HepG2 (cell line): ENCODE measurements around the gene DUSP22. TPM values are rescaled to one million over a fixed set of nuclear protein-coding genes. Genes with fewer than 3 reads are reported as not detected.
A peak's percentile ranks its signal among the peaks of the same experiment; 100 is the strongest.

Experiments used
- ATAC-seq: fragments of 200-7000 bp; cut with Tn5 transposase; 3 replicates; pipeline ENCODE4 v1.9.1; 2020; ENCODE audit warnings: mild to moderate bottlenecking, moderate library complexity
- BruUV-seq: library from RNA; stranded (reverse); fragments of 400-500 nt; replicated peaks from 2 replicates; lab custom pipeline; 2021; lab: Mats Ljungman, UMichigan
- CTCF ChIA-PET: fragments of 300-600 bp; formaldehyde crosslinking; extraction: SDS; loops from one replicate; lab custom pipeline; 2021; ENCODE audit warnings: low total read pairs, inconsistent platforms, low intra/inter-chr PET ratio; lab: Yijun Ruan, JAX
- POLR2A ChIA-PET: fragments of 350-600 bp; sonication (Branson Sonifier 250); formaldehyde crosslinking; loops from one replicate; lab custom pipeline; 2020; ENCODE audit warnings: antibody characterized with exemption, inconsistent platforms; lab: Yijun Ruan, JAX
- DNase-seq: peaks from one replicate; pipeline ENCODE4 v3.0.0-alpha.2; 2015; ENCODE audit warnings: low spot score
- FAIRE-seq: peaks from 3 replicates; lab custom pipeline; 2011; peaks lifted over from hg19 to GRCh38; lab: Jason Lieb, UNC
- H2AFZ ChIP-seq: one replicate; pipeline ENCODE4 v1.6.1; 2011; ENCODE audit warnings: low read length, inconsistent platforms
- H3K27ac ChIP-seq: fragments of 300-600 bp; 3 replicates; pipeline ENCODE4 v1.8.0; 2011; ENCODE audit warnings: mixed run types, mild to moderate bottlenecking, mixed read lengths, low read length, inconsistent platforms; ENCODE audit not compliant: insufficient read depth; ENCODE audit errors: extremely low read length
- H3K27me3 ChIP-seq, 2 experiments: fragments of 200-600 bp in 1 of 2; 2 replicates in 1 of 2; 3 replicates in 1 of 2; pipeline versions ENCODE4 v1.6.0 to v1.8.0; 2011; ENCODE audit warnings: low read length in 2 of 2, mild to moderate bottlenecking in 2 of 2, moderate library complexity in 2 of 2, inconsistent platforms in 1 of 2; ENCODE audit not compliant: insufficient read depth in 2 of 2, control insufficient read depth in 1 of 2
- H3K36me3 ChIP-seq, 2 experiments: fragments of 200-600 bp in 1 of 2; replicated peaks in 1 of 2; 2 replicates in 1 of 2; 3 replicates in 1 of 2; pipeline versions ENCODE4 v1.5.1 to v1.8.0; 2011; ENCODE audit warnings: low read length in 2 of 2, inconsistent platforms in 1 of 2; ENCODE audit not compliant: insufficient read depth in 2 of 2, control insufficient read depth in 1 of 2
- H3K4me1 ChIP-seq: 2 replicates; pipeline ENCODE4 v1.5.1; 2012; ENCODE audit warnings: low read length, inconsistent platforms; ENCODE audit not compliant: insufficient read depth
- H3K4me2 ChIP-seq: 2 replicates; pipeline ENCODE4 v1.6.0; 2011; ENCODE audit warnings: low read depth, low read length, inconsistent platforms
- H3K4me3 ChIP-seq, 3 experiments: fragments of 200-600 bp in 1 of 3; sonication (generic), shearing (Covaris generic) in 1 of 3; replicated peaks in 1 of 3; 2 replicates each; pipeline ENCODE4 v1.5.1; 2011 to 2016; ENCODE audit warnings: low read length in 3 of 3, inconsistent platforms in 2 of 3, low read depth in 2 of 3, mild to moderate bottlenecking in 2 of 3, control low read depth in 1 of 3, mixed read lengths in 1 of 3; ENCODE audit not compliant: insufficient read depth in 1 of 3
- H3K79me2 ChIP-seq: one replicate; pipeline ENCODE4 v1.6.1; 2011; ENCODE audit warnings: low read length, inconsistent platforms; ENCODE audit not compliant: insufficient read depth
- H3K9ac ChIP-seq: 2 replicates; pipeline ENCODE4 v1.6.0; 2011; ENCODE audit warnings: mild to moderate bottlenecking, low read depth, low read length, inconsistent platforms; ENCODE audit not compliant: insufficient read depth
- H3K9me3 ChIP-seq: 2 replicates; pipeline ENCODE4 v1.5.1; 2012; ENCODE audit warnings: mild to moderate bottlenecking, low read length
- H4K20me1 ChIP-seq: 2 replicates; pipeline ENCODE4 v1.6.0; 2011; ENCODE audit warnings: inconsistent platforms, mild to moderate bottlenecking, low read length, moderate library complexity; ENCODE audit not compliant: insufficient read depth
- AKAP8 ChIP-seq: sonication (generic); formaldehyde crosslinking; IDR thresholded peaks from 2 replicates; pipeline ENCODE4 v1.5.1; 2020; ENCODE audit warnings: mild to moderate bottlenecking, missing genetic modification reagents
- CENPX ChIP-seq: sonication (generic); formaldehyde crosslinking; IDR thresholded peaks from 2 replicates; pipeline ENCODE4 v1.9.0; 2021; ENCODE audit warnings: mild to moderate bottlenecking, missing genetic modification reagents, moderate library complexity
- HES4 ChIP-seq: sonication (generic); formaldehyde crosslinking; IDR thresholded peaks from 2 replicates; pipeline ENCODE4 v1.9.0; 2021; ENCODE audit warnings: mild to moderate bottlenecking, missing genetic modification reagents, borderline replicate concordance
- KLF16 ChIP-seq, 2 experiments: sonication (generic) in 1 of 2; formaldehyde crosslinking in 1 of 2; IDR thresholded peaks; 2 replicates each; pipeline versions ENCODE4 v1.6.1 to v1.8.0; 2016 to 2023; ENCODE audit warnings: missing genetic modification reagents in 2 of 2, missing compliant biosample characterization in 1 of 2
- RFX3 ChIP-seq: IDR thresholded peaks from 2 replicates; pipeline ENCODE4 v1.6.1; 2016; ENCODE audit warnings: missing biosample characterization, missing genetic modification reagents
- RFXANK ChIP-seq: IDR thresholded peaks from 2 replicates; pipeline ENCODE4 v1.6.1; 2016
- ZNF274 ChIP-seq: sonication (generic); formaldehyde crosslinking; IDR thresholded peaks from 2 replicates; pipeline ENCODE4 v1.5.1; 2020; ENCODE audit warnings: mild to moderate bottlenecking, missing genetic modification reagents
- ZNF451 ChIP-seq: sonication (generic); formaldehyde crosslinking; IDR thresholded peaks from 2 replicates; pipeline ENCODE4 v1.5.0; 2020; ENCODE audit warnings: mild to moderate bottlenecking, missing genetic modification reagents
- ZNF746 ChIP-seq: sonication (generic); formaldehyde crosslinking; IDR thresholded peaks from 2 replicates; pipeline ENCODE4 v1.8.0; 2022; ENCODE audit warnings: mild to moderate bottlenecking, missing genetic modification reagents
- ZNF777 ChIP-seq: sonication (generic); formaldehyde crosslinking; IDR thresholded peaks from 2 replicates; pipeline ENCODE4 v1.4.0; 2020; ENCODE audit warnings: missing genetic modification reagents
- ZSCAN9 ChIP-seq: IDR thresholded peaks from 2 replicates; pipeline ENCODE4 v1.6.1; 2016; ENCODE audit warnings: borderline replicate concordance
- WGBS: methylation state at CpG from one replicate; pipeline ENCODE4 v1.1.6; 2017; ENCODE audit warnings: low lambda C conversion rate; 5-methylcytosine and 5-hydroxymethylcytosine counted together
- in situ Hi-C: cut with HindIII; loops from 2 replicates; pipeline ENCODE4 v1.10.0; 2017; ENCODE audit warnings: low pct_unique_long_range_greater_than_20kb; ENCODE audit not compliant: extremely low pct_ligation_motif_present
- intact Hi-C: fragments of 100-400 bp; cut with micrococcal nuclease; formaldehyde crosslinking; loops from one replicate; pipeline ENCODE4 v1.10.0; 2022; ENCODE audit not compliant: unreplicated experiment
- polyA plus RNA-seq, 8 experiments: library from polyadenylated mRNA; depleted of rRNA in 3 of 8; stranded (reverse) in 7 of 8; unstranded in 1 of 8; fragments of >200 nt; fragmentation: Illumina TruSeq in 4 of 8; extraction: Trizol in 4 of 8; gene quantifications; 2 replicates each; pipeline versions ENCODE4 v1.2.1 to v1.2.3, GENCODE V29; 2011 to 2016; ENCODE audit warnings: low read depth in 4 of 8, missing spikeins in 1 of 8, mixed read lengths in 1 of 8; ENCODE audit not compliant: insufficient read depth in 1 of 8
- total RNA-seq, 5 experiments: library from RNA; depleted of rRNA; stranded (reverse); fragments of >200 nt; fragmentation: Illumina TruSeq; extraction: Trizol; gene quantifications; 2 replicates each; pipeline ENCODE4 v1.2.3, GENCODE V29; 2016; ENCODE audit warnings: low read depth in 1 of 5
- TF ChIP-seq, protein P1 (sequence below): sonication (generic); formaldehyde crosslinking; IDR thresholded peaks from 2 replicates; pipeline ENCODE4 v1.4.0; 2020; ENCODE audit warnings: mild to moderate bottlenecking, missing genetic modification reagents
- TF ChIP-seq, protein P2 (sequence below): sonication (generic); formaldehyde crosslinking; conservative IDR thresholded peaks from 2 replicates; pipeline ENCODE4 v1.4.0; 2020; ENCODE audit warnings: missing genetic modification reagents
- TF ChIP-seq, protein P3 (sequence below): sonication (generic); formaldehyde crosslinking; conservative IDR thresholded peaks from 2 replicates; pipeline ENCODE4 v1.8.0; 2022; ENCODE audit warnings: low read depth, missing genetic modification reagents
- TF ChIP-seq, protein P4 (sequence below): sonication (generic); formaldehyde crosslinking; IDR thresholded peaks from 2 replicates; pipeline ENCODE4 v1.4.0; 2020; ENCODE audit warnings: missing genetic modification reagents, borderline replicate concordance

The DUSP22 gene
- total and polyA plus RNA-seq, 2 of the 13 experiments (the other 11 are each of a cell fraction or from before 2014, with no cell fraction given), result 20.2 to 32.8 TPM

DNA sequence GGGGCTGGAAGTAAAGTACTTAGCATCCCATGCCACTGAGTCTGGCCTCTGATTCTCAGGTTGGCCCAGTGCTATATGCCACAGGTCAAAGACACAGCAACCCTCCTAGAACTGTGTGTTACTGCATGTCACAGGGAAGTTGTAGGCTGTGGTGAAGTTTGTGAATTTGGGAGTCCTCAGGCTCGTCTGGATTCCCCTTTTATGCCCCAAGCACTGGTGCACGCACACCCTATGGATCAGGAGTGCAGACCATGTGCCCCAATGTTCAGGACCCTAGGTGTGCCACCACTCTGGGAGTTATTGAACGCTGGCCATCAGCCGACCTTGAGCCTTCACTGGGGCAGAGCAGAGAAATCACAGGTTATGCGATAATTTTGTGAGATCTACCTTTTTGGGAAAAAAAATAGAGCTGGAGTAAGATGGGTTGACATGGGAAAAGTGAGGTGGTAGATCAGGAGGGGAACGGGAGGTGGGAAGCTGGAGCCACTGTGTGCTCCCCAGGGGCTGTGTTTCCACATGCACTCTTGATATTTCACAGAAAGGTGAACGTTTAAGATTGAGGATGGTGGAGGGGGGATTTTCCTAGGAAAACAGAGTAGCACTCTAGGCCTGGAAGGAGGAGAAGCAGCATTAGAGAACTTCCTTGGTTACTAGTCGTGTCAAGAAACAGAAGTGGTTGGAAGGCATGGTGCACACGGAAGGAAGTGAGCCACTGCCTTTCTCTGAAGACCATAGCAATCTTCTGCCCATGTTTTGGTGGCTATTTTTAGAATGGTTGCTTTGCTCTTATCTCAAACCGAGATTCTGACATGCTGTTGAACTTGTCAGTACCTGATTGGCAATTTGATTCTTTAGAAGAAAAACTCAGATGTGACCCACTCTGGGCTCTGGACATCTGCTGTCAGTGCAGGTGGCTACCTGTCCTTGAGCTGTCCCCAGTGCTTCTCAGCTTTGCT is 44.1 kb downstream of the DUSP22 start:
- POLR2A ChIA-PET, result no interaction called here
- Histone ChIP-seq H3K4me3 (no peak overlapping the region), H3K79me2 (no peaks in the 10 kb centered on the region), H2AFZ (no peak overlapping the region), H3K9ac (no peak overlapping the region), H3K4me1 (peaks cover 21% of the 10 kb centered on the region), H4K20me1 (no peaks in the 10 kb centered on the region), H3K27ac (no peak overlapping the region), H3K4me2 (no peak overlapping the region), H3K36me3 (peaks cover 0 to 1% of the 10 kb centered on the region in 2 experiments; a peak in 1 of 5 replicates), H3K27me3 (no peaks in the 10 kb centered on the region; a peak in 1 of 5 replicates), H3K9me3 (no peaks in the 10 kb centered on the region)
- 54% methylated on average over 10 of the region's 10 CpGs for WGBS
- FAIRE-seq (no peak), DNase-seq (no peak), ATAC-seq (no peak)
- no TSS peak for BruUV-seq
- in situ Hi-C loops (no loop called here), intact Hi-C loops (no loop called here)
- CTCF ChIA-PET, result no interaction called here
- TF ChIP-seq HES4 (CRISPR knock-in tag) (no peak), RFXANK (CRISPR knock-in tag) (no peak), CENPX (CRISPR knock-in tag) (no peak), ZNF451 (CRISPR knock-in tag) (no peak), ZNF746 (CRISPR knock-in tag) (no peak), ZSCAN9 (CRISPR knock-in tag) (no peak), ZNF274 (CRISPR knock-in tag) (no peak), AKAP8 (CRISPR knock-in tag) (no peak), RFX3 (CRISPR knock-in tag) (no peak), ZNF777 (CRISPR knock-in tag) (no peak), KLF16 (CRISPR knock-in tag; IDR thresholded peaks at IDR 0.05) (peak in 1 of 2 experiments; percentile 9; a peak in 1 of 4 replicates)
- TF ChIP-seq, protein P1, sequence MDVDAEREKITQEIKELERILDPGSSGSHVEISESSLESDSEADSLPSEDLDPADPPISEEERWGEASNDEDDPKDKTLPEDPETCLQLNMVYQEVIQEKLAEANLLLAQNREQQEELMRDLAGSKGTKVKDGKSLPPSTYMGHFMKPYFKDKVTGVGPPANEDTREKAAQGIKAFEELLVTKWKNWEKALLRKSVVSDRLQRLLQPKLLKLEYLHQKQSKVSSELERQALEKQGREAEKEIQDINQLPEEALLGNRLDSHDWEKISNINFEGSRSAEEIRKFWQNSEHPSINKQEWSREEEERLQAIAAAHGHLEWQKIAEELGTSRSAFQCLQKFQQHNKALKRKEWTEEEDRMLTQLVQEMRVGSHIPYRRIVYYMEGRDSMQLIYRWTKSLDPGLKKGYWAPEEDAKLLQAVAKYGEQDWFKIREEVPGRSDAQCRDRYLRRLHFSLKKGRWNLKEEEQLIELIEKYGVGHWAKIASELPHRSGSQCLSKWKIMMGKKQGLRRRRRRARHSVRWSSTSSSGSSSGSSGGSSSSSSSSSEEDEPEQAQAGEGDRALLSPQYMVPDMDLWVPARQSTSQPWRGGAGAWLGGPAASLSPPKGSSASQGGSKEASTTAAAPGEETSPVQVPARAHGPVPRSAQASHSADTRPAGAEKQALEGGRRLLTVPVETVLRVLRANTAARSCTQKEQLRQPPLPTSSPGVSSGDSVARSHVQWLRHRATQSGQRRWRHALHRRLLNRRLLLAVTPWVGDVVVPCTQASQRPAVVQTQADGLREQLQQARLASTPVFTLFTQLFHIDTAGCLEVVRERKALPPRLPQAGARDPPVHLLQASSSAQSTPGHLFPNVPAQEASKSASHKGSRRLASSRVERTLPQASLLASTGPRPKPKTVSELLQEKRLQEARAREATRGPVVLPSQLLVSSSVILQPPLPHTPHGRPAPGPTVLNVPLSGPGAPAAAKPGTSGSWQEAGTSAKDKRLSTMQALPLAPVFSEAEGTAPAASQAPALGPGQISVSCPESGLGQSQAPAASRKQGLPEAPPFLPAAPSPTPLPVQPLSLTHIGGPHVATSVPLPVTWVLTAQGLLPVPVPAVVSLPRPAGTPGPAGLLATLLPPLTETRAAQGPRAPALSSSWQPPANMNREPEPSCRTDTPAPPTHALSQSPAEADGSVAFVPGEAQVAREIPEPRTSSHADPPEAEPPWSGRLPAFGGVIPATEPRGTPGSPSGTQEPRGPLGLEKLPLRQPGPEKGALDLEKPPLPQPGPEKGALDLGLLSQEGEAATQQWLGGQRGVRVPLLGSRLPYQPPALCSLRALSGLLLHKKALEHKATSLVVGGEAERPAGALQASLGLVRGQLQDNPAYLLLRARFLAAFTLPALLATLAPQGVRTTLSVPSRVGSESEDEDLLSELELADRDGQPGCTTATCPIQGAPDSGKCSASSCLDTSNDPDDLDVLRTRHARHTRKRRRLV, result no peak
- TF ChIP-seq, protein P2, sequence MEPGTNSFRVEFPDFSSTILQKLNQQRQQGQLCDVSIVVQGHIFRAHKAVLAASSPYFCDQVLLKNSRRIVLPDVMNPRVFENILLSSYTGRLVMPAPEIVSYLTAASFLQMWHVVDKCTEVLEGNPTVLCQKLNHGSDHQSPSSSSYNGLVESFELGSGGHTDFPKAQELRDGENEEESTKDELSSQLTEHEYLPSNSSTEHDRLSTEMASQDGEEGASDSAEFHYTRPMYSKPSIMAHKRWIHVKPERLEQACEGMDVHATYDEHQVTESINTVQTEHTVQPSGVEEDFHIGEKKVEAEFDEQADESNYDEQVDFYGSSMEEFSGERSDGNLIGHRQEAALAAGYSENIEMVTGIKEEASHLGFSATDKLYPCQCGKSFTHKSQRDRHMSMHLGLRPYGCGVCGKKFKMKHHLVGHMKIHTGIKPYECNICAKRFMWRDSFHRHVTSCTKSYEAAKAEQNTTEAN (CRISPR knock-in tag), result no peak
- TF ChIP-seq, protein P3, sequence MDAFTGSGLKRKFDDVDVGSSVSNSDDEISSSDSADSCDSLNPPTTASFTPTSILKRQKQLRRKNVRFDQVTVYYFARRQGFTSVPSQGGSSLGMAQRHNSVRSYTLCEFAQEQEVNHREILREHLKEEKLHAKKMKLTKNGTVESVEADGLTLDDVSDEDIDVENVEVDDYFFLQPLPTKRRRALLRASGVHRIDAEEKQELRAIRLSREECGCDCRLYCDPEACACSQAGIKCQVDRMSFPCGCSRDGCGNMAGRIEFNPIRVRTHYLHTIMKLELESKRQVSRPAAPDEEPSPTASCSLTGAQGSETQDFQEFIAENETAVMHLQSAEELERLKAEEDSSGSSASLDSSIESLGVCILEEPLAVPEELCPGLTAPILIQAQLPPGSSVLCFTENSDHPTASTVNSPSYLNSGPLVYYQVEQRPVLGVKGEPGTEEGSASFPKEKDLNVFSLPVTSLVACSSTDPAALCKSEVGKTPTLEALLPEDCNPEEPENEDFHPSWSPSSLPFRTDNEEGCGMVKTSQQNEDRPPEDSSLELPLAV (CRISPR knock-in tag), result no peak
- TF ChIP-seq, protein P4, sequence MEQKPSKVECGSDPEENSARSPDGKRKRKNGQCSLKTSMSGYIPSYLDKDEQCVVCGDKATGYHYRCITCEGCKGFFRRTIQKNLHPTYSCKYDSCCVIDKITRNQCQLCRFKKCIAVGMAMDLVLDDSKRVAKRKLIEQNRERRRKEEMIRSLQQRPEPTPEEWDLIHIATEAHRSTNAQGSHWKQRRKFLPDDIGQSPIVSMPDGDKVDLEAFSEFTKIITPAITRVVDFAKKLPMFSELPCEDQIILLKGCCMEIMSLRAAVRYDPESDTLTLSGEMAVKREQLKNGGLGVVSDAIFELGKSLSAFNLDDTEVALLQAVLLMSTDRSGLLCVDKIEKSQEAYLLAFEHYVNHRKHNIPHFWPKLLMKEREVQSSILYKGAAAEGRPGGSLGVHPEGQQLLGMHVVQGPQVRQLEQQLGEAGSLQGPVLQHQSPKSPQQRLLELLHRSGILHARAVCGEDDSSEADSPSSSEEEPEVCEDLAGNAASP, result no peak
